Measurements from ENCODE around the gene BCL11A.

DNA sequence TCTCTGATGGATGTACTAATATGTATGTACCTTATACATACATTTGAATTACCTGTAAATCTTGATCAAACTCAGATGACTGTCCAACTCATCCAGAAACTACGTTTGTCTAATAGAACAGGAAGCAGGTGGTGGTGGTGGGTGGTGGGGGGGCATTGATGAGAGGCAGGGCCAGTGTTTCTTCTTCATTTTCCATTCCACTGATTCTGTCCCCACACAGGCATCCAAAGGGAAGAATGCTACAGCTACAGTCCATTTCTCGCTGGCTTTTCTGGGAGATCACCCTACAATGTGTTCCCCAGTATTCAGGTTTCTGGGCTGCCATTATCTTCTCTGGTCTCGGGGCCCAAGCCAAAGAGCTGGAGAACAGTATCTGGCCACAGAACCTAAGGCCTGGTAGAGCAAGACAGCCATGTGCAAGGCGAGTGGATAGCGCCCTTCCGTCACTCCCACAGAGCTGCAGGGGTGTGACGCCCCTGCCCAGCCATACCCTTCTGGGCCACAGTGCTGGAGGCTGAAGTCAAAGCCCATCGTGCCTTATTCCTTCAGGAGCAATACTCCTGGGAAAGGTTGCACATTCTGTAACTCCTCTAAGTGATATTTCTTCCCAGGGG, 54.5 kb downstream of the BCL11A start:
- TF ChIP-seq POLR2AphosphoS5 (IDR thresholded peaks at IDR 0.05) (no peak), POLR2A (IDR thresholded peaks at IDR 0.05) (no peak), EP300 (IDR thresholded peaks at IDR 0.05) (no peak)
- TF ChIP-seq, protein P1, sequence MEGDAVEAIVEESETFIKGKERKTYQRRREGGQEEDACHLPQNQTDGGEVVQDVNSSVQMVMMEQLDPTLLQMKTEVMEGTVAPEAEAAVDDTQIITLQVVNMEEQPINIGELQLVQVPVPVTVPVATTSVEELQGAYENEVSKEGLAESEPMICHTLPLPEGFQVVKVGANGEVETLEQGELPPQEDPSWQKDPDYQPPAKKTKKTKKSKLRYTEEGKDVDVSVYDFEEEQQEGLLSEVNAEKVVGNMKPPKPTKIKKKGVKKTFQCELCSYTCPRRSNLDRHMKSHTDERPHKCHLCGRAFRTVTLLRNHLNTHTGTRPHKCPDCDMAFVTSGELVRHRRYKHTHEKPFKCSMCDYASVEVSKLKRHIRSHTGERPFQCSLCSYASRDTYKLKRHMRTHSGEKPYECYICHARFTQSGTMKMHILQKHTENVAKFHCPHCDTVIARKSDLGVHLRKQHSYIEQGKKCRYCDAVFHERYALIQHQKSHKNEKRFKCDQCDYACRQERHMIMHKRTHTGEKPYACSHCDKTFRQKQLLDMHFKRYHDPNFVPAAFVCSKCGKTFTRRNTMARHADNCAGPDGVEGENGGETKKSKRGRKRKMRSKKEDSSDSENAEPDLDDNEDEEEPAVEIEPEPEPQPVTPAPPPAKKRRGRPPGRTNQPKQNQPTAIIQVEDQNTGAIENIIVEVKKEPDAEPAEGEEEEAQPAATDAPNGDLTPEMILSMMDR (IDR thresholded peaks at IDR 0.05), result no peak

Data from upper lobe of left lung (tissue), 4 donors.